Measurements from ENCODE around the gene CHAC1. TPM values are rescaled to one million over a fixed set of nuclear protein-coding genes. Genes with fewer than 3 reads are reported as not detected.
A peak's percentile ranks its signal among the peaks of the same experiment; 100 is the strongest.

The CHAC1 gene
- polyA plus RNA-seq, 3 donors, result 0.15 TPM; not detected in 2

- no peaks in the 10 kb centered on the region for H4K20me1 ChIP-seq (ENCODE audit: insufficient read depth, low read length)
- no CpG with 5 or more reads among the region's 1 CpG for WGBS (ENCODE audit: insufficient coverage)
- no peak overlapping the region for H2AFZ ChIP-seq (ENCODE audit: insufficient read depth, low read depth, low read length, poor library complexity, severe bottlenecking)
- no peaks in the 10 kb centered on the region for H3K79me2 ChIP-seq (ENCODE audit: insufficient read depth, low read length)
- no peak overlapping the region for H3K27ac ChIP-seq (ENCODE audit: low read depth in 1 of 2, low read length in 2 of 2)
- Mint-ChIP-seq H3K27me3 (ENCODE audit: low read depth in 3 of 3) (no peaks in the 10 kb centered on the region), H3K36me3 (peaks cover 87 to 88% of the 10 kb centered on the region in 2 donors), H3K4me1 (no peaks in the 10 kb centered on the region), H3K9me3 (no peaks in the 10 kb centered on the region), H3K4me3 (no peak overlapping the region), H3K27ac (no peak overlapping the region)
- intact Hi-C loops (cut with micrococcal nuclease), result no loop called here
- H3K36me3 ChIP-seq (replicated peaks in 1 of 2; ENCODE audit: control insufficient read depth in 1 of 2, insufficient read depth in 2 of 2, low read length in 2 of 2), result peaks cover 82 to 98% of the 10 kb centered on the region in 2 donors
- no peak overlapping the region for H3K4me3 ChIP-seq (replicated peaks in 1 of 3; ENCODE audit: low read depth in 2 of 3, low read length in 3 of 3)
- no peak for DNase-seq
- TF ChIP-seq CTCF (IDR thresholded peaks at IDR 0.05), result no peak
- H3K4me2 ChIP-seq (replicated peaks; ENCODE audit: extremely low read depth, low read length, poor library complexity, severe bottlenecking), result no peak overlapping the region
- H3K9me3 ChIP-seq (replicated peaks in 1 of 2; ENCODE audit: control insufficient read depth in 1 of 2, insufficient read depth in 1 of 2, low read length in 2 of 2), result no peaks in the 10 kb centered on the region
- H3K27me3 ChIP-seq (ENCODE audit: control insufficient read depth in 2 of 2, insufficient read depth in 2 of 2, low read length in 2 of 2), result no peaks in the 10 kb centered on the region
- H3K9ac ChIP-seq (ENCODE audit: insufficient read depth, low read length, poor library complexity, severe bottlenecking), result no peak overlapping the region
- no peaks in the 10 kb centered on the region for H3K4me1 ChIP-seq (ENCODE audit: control insufficient read depth in 1 of 2, insufficient read depth in 2 of 2, low read length in 2 of 2)
Observed at GRCh38 chr15:40990789-40991188, 37.5 kb downstream of the CHAC1 start.

- no peak for DNase-seq
- Mint-ChIP-seq H3K4me3 (peak overlapping the region in 1 of 2 donors; percentile 49), H3K36me3 (peaks cover 85 to 88% of the 10 kb centered on the region in 2 donors), H3K9me3 (no peaks in the 10 kb centered on the region), H3K4me1 (no peaks in the 10 kb centered on the region), H3K27me3 (ENCODE audit: low read depth in 3 of 3) (no peaks in the 10 kb centered on the region), H3K27ac (no peak overlapping the region)
- no peaks in the 10 kb centered on the region for H3K27me3 ChIP-seq (ENCODE audit: control insufficient read depth in 2 of 2, insufficient read depth in 2 of 2, low read length in 2 of 2)
- no peaks in the 10 kb centered on the region for H3K79me2 ChIP-seq (ENCODE audit: insufficient read depth, low read length)
- no peak overlapping the region for H2AFZ ChIP-seq (ENCODE audit: insufficient read depth, low read depth, low read length, poor library complexity, severe bottlenecking)
- 100% methylated on average over 1 of the region's 3 CpGs for WGBS (ENCODE audit: insufficient coverage)
- no peaks in the 10 kb centered on the region for H3K4me1 ChIP-seq (ENCODE audit: control insufficient read depth in 1 of 2, insufficient read depth in 2 of 2, low read length in 2 of 2)
- H3K36me3 ChIP-seq (replicated peaks in 1 of 2; ENCODE audit: control insufficient read depth in 1 of 2, insufficient read depth in 2 of 2, low read length in 2 of 2), result peaks cover 82 to 98% of the 10 kb centered on the region in 2 donors
- no peak overlapping the region for H3K4me3 ChIP-seq (replicated peaks in 1 of 3; ENCODE audit: low read depth in 2 of 3, low read length in 3 of 3)
- H3K4me2 ChIP-seq (replicated peaks; ENCODE audit: extremely low read depth, low read length, poor library complexity, severe bottlenecking), result no peak overlapping the region
- intact Hi-C loops (cut with micrococcal nuclease), result no loop called here
- H3K9me3 ChIP-seq (replicated peaks in 1 of 2; ENCODE audit: control insufficient read depth in 1 of 2, insufficient read depth in 1 of 2, low read length in 2 of 2), result no peaks in the 10 kb centered on the region
- no peak overlapping the region for H3K9ac ChIP-seq (ENCODE audit: insufficient read depth, low read length, poor library complexity, severe bottlenecking)
- no peak overlapping the region for H3K27ac ChIP-seq (ENCODE audit: low read depth in 1 of 2, low read length in 2 of 2)
- no peak for TF ChIP-seq CTCF (IDR thresholded peaks at IDR 0.05)
- no peaks in the 10 kb centered on the region for H4K20me1 ChIP-seq (ENCODE audit: insufficient read depth, low read length)
Observed at GRCh38 chr15:40991355-40991754, 38.1 kb downstream of the CHAC1 start.
